Astrocyte (in vitro differentiated cells and primary cell): ENCODE data around the gene PYDC2.

Experiments used
- CTCF ChIP-seq: IDR thresholded peaks from 2 replicates; pipeline ENCODE4 v1.5.1; 2011; ENCODE audit warnings: low read depth, mild to moderate bottlenecking, inconsistent platforms, low read length, moderate library complexity; ENCODE audit not compliant: insufficient read depth
- EZH2 ChIP-seq: IDR thresholded peaks from 2 replicates; pipeline ENCODE4 v1.6.1; 2012; ENCODE audit warnings: mild to moderate bottlenecking, low read length, inconsistent platforms; ENCODE audit not compliant: insufficient read depth

GRCh38 chr3:191492601-191493000, 31.6 kb downstream of the PYDC2 start:
- TF ChIP-seq CTCF = no peak
- no peak for TF ChIP-seq EZH2
